Activated CD4-positive, alpha-beta T cell treated with anti-CD3 and anti-CD28 coated beads, Interleukin-2, amount 50 U/mL, for 4 hours (primary cell): Measurements from ENCODE around the gene TPM1.
"Not testable (repeated sequence)": the region's sequence is repeated elsewhere in the genome, so short reads cannot be mapped to it uniquely, and the experiment has no call there.

Experiments used
- DNase-seq, 2 experiments: peaks; one replicate each; pipeline ENCODE4 v3.0.0-alpha.2; 2020

Gene TPM1

DNA sequence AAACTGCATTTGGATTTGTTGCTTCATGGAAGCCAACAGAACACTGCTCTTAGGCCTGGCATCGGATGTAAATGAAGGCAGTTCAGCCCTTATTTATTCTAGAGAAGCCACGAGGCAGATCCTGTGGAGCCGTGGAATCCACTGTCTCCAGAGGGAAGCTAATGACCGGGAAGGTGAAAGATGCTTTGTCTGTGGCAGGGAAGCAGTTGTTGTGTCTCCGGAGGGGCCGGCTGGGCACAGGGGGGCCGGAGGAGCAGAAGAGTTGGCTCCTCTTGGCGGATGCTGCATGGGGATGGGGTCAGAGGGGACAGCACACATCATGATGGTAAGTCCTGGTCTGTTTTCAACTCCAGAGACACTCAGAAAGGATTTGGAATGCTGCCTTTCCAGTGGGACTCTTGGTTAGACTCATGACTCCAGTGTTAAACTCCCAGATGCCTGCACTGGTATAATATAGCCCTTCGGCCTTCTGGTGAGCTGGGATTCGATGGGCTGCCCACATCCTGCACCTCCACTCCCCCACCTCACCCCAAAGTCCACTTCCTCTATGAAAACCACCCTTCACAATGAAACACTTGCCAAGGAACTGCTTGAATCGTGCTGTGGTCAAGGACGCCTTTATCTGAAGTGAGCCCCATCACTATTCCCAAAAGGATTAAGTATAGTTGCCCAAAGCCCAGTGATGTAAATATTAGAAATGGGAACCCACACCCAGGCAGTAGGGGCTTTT, 33.6 kb downstream of the TPM1 start:
- no peak for DNase-seq

DNA sequence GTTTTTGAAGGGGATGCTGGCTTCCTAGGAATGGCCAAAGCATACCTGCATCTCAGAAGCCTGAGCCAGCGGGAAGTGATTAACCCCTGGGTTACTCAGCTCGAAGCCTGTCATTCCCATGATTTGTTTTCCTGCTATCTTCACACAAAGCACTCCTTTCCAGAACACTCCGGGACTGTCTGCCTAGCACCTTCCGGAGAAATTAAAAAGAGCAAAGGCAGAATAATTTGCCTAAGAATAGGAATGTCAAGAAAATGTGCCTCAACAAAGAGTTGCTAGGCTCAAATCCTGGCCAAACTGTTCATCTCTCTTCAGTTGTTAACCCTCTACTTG, 34.1 kb downstream of the TPM1 start:
- no peak for DNase-seq

DNA sequence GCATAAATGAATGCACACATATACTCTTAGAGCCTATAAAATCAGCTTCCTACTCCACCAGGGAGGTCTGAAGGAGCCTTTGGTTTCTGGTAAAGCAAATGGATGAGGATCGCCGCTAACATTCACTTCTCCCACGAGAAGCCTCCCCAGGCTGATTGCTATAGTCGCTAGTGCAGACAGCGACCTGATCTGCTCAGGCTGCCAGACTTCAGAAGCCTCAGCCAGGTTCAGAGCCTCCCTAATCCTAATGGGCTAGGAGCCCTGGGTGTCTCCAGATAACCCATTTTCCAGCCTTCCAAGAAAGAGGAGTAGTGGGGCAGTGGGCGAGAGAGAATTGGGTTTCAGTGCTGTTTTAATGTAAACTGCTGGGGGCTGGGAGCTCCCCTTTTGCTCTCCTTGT, 35.4 kb downstream of the TPM1 start:
- no peak for DNase-seq

DNA sequence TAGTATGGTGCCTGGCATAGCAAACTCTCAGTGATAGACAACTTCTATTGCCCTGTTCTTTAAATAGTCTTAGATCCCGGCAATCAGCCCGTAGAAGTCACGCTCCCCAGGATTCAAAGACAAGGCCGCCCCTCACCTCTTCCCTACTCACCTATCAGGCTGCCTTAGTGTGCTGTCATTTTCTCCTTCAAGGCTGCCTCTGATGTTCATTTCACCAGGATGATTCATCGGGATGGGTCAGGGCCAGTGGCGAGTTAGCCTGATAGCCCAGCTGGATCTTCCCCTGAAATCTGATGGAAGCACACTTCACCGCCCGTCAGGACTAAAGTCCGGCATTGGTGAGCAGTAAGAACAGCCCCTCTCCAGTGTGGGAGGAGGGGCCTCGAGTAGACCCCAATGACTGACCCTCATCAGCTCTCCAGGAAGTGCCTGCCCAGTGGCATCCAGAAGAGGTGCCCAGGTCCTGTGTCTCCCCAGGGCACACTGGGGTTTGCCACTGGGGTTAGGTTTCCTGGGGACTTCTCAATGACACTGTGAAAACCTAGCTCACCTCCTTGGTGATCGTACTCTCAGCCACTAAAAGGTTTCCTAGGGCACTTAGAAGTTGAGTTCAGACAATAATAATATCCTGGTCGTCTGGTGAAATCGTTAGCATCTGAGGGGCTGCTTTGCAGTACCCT, 37.5 kb downstream of the TPM1 start:
- no peak for DNase-seq

DNA sequence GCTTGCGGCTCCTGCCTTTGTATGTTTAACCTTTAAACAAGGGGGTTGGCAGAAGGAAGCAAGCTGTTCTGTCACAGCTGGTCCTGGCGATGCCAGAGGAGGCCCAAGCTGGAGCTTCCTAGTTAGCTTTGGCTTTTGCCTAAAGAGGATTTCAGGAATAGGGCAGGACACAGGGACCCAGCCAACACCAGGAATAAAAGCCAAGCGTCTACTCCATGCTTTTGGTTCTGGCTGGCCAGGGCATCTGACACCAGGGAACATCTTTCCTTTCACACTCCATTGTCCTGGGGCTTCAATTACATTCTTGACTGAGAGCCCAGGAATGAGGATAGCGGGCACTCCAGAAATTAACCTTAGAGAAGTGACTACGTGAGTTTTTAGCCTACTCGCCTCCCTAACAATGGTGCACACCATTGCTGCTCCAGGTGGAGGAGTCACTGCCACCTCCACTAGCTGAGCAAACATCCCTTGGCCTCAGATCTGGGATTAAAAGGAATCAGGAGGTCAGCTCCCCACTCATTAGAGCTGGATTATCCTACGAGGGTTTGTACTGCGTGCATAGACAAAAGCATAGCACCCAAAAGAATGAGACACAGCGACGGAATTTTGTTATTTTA, 38.2 kb downstream of the TPM1 start:
- no peak for DNase-seq

DNA sequence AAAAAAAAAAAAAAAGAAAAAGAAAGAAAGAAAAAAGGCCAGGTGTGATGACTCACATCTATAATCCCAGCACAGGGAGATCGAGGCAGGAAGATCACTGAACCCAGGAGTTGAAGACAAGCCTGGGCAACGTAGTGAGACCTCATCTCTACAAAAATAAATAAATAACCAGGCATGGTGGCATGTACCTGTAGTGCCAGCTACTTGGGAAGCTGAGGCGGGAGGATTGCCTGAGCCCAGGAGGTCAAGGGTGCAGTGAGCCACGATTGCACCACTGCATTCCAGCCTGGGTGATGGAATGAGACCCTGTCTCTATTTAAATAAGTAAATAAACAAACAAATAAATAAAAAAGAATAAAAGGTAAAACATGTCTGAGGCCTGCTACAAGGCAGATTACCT, 39.8 kb downstream of the TPM1 start:
- DNase-seq: no peak

DNA sequence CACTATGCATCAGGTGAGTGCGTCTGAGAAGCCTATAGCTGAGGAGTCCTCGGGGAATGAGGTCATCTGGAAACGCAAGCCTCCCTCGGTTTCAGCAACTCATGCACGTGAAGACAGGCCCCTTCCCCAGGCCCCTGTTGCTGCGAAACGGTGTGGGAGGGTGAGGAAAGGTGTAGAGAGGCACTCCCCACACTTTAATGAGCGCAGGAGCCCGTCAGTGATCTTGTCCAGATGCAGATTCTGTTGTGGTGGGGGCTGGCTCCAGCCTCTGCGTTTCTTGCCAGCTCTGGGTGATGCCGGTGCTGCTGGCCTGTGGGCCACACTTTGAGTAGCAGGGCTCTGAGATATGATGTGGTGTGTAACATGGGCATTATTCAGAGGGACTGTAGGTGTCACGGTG, 40.5 kb downstream of the TPM1 start:
- no peak for DNase-seq

DNA sequence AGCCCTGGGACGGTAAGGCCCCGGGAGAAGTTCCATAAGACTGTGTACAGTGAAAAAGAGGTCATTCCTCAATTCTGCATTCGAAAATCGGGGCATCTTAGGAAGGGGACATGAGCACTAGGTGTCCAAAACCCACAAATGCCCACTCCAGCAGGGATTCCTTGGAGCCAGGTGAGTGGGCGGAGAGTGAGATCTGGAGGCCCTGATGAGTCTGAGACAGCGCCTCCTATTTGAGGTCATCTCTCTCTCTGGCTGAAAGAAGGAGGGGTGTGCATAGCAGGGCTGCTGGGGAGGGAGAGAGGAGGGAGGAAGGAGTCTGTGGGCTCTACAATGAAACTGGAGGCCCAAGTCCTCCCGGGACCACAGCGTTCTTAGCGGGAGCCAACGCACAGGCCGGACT, 41.0 kb downstream of the TPM1 start:
- no peak for DNase-seq

DNA sequence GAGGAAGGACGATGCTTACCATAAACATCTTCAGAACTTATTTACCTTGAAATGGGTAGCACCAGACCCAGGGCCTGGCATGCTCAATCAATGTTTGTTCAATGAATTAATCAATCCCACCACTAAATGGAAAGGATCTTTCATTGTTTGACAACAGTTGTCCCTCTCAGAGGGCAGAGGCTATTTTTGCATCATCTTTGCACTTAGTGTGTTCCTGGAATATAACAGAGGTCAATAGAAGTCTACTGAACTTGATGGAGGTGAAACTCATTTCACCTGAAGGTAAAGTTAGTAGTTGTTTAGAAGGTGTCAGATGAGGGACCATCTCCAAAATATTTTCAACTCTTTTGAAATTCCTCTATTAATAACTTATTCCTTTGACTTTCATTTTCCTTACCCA, 42.3 kb downstream of the TPM1 start:
- DNase-seq: no peak

DNA sequence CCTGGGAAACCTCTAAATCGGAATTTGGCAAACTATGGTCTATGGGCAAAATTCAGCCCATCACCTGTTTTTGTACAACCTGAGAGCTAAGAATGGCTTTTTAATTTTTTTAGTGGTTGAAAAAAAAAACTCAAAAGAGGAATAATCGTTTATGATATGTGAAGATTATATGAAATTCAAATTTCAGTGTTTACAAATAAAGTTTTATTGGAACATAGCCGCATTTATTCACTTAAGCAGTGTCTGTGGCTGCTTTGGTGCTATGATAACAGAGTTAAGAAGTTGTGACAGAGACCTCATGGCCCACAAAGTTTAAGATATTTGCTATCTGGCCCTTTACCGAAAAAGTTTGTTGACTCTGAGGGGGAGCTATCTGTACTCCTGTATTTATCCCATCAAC, 42.7 kb downstream of the TPM1 start:
- DNase-seq: no peak

DNA sequence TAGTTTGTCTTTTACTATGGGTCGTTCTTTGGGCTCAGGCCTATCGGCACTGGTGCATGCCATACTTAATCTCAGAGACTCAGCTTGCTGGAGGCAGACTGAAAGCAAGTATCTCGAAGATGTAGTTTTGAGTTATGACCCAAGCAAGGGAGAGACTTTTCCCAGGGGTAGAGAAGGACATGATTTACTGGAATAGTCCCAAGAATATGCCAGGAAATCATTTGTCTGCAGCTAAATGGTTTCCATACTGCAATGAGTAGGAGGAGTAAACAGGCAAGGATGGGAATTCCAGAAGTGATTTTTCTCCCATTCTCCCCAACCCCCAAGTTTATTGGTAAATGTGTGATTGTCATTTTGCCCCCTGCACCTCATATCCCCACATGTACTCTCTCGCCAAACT, 43.7 kb downstream of the TPM1 start:
- DNase-seq: no peak

DNA sequence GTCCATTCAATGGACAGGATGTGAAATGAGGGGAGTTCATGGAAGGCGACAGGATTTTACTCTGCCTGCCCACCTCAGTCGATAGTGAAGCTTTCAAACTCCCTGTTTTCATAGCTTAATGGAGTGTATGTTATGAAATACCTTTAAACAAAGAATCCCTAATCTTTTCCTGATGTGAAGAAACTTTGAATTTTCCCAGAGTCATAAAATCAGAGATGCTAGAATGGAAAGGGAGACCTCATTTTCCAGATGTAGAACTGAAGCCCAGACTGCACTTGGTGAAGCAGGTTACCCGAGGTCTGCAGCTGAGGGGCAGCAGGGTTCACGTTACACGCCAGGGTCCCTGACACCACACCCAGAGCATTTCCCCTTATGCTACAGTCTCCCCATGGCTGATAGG, 44.4 kb downstream of the TPM1 start:
- DNase-seq: no peak

DNA sequence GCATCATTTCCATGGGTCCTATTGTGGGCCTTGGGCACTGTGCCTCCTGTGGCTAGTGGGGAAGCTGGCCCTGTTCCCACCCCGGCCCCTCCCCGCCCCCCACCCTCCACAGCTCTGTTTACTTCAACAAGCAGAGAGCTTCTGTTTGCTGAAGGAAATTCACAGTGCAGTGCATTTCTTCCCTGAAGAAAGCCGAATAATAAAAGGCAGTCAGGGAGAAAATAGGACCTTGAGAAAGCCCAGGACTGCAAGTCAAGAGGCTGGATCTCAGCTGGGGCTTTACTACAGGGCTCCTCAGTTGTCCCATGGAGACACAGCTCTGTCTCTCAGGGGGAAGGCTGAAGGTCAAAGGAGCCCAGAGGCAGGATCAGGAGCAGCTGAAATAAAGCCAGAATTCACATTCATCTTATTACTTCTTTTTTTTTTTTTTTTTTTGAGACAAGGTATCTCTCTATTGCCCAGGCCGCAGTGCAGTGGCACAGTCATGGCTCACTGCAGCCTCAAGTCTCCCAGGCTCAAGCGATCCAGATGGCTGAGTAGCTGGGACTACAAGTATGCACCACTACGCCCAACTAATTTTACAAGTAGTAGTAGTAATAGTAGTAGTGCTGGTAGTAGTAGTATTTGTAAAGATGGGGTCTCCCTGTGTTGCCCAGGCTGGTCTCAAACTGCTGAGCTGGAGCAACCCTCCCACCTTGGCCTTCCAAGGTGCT, 46.1 kb downstream of the TPM1 start:
- DNase-seq: no peak

DNA sequence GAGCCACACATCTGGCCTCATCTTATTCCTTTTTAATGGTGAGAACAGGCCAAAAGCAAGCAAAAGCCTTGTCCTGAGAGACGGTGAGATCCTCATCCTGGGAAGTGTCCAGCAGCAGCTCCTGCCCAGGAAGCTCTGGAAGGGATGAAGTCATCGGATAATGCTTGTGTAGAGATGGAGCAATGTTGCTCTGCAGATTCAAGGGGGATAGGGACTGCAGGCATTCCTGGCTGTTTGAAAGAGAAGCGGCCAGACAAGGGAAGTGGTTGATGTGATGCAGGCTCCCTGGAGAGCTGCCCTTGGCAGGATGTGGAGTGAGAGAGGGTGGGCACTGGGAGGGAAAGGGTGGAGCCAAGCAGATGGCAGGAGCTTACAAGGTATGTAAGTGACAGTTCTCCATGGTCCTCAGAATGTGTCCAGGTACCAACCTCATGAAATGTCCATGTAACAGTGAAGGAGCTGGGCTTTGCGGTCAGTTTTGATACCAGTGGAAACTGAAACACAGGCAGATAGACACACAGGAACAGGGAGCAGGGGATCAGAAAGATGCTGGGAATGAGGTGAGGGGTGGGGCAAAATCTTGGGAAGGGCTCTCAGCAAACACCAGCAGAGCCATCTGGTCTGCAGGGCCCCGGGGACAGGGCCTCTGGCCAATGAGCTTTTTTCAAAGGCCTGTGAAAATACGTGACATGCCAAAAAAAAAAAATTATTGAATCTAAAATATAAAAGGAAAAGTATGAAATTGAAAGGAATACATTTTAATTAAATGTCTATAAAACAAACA, 46.9 kb downstream of the TPM1 start:
- DNase-seq: no peak

DNA sequence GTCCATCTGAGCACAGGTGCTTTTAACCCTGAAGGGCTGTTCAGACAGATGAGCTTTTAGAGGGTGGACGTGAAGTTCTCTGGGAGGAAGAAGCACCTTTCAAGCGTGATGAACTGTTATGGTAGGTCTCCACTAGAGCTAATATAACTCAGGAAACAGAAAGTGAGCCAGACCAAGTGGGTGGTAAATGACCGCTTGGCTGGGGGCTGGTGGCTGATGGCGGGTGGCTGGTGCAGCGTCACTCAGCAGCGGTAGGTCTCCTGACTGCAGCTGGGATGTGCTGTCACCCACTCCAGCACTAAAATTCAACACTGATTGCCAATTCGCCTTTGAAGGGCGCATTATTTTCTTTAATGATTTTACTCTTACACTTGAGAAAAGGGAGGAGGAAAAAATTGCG, 47.9 kb downstream of the TPM1 start:
- no peak for DNase-seq

DNA sequence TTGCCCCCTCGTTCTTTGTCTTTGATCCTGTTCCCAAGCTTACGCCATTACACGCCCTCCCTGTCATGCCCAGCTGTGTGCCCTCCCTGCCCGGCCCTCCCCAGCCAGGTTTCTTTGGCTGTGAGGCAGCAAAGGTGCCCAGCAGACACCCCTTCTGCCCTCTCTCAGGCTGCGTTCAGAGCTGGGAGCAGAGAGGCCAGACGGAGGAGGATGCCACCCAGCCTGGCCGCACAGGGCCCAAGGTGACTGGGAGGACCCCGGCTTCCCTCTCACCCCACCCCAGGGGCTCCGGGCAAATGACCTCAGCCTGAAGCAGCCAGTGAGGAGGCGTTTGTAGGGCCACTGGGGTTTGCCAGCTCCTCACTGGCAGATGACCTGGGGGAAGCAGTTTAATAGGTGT, 48.3 kb downstream of the TPM1 start:
- no peak for DNase-seq

DNA sequence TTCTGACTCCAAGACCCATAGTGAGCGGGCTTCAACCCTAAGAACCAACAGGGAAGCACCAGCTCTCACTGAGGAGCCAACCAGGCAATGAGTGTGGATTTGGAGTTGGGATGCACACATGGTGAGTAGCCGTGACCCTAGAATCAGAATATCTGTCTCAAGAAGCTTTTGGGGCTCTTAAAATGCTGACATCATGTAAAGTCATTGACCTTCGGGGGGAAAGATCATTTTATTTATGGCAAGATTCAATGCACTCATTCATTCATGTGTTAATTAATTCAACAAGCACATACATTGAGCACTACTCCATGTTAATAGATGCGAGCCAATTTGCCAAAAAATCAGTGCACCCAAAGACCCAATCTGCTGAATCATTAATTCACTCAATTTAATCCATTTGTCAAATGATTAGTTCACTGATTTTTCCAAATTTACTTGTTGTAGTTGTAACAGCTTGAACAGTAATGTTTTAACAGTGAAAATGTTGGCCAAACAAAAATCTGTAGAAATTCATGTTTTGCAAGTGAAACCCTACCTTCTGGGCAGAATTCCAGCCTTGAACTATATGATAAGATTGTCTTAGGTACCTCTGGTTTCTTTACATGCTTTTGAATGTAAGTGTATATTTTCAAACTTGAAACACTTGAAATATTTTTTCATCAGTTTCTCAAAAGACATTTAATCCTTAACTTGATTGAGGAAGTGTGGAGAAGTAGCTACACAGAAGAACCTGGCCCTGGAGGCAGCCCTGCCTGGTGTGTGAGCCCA, 49.3 kb downstream of the TPM1 start:
- DNase-seq: no peak

DNA sequence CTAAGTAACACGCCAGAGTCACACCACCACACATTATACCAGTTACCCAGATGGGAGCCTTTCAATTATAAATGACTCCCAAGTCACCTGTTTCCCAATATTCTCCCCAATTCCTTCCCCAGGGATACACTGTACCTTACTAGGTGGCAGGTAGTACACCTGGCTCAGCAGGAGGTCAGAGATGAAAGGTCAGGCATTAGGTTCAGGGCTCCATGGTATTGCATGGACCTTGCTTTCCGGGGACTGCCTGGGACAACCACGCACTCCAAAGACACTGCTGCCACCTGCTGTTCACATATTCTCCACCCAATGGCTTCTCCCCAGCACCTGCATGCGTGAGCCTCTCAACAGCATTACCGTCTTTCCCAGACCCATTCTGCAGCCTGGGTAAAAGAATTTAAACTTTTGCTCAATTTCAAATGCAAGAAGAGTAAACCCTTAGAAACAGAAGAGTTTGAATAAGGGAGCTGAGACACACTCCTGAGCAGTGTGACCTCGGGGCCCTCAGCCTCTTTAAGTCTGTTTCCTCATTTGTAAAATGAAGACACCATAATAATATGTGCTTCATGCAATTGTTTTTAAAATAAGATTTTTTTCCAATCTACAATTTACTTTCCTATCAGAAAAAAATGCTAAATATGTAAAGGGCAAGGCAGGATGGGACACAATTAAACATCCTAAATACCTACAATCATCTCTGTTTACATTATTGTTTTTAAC, 51.1 kb downstream of the TPM1 start:
- peak; percentile 59 to 68 for DNase-seq

DNA sequence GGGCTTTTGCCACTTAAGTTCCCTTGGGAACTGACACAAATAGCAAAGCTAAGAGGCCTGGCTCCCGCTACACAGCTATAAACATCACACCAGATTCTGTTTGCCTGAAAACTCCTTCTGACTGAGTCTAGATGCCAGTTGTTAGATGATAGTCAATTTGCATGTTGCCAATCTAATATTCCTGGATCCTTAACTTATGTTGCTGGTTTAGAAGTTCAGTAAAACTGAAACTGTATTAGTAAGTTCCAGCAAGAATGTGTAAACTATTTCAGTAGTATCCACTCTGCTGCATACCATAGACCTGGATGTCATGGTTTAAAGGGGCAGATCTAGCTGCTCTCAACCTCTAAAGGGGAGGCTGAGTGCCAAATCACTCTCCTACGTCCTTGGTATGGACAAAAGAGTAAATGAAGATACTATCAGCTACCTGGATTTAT, 52.0 kb downstream of the TPM1 start:
- no peak for DNase-seq

DNA sequence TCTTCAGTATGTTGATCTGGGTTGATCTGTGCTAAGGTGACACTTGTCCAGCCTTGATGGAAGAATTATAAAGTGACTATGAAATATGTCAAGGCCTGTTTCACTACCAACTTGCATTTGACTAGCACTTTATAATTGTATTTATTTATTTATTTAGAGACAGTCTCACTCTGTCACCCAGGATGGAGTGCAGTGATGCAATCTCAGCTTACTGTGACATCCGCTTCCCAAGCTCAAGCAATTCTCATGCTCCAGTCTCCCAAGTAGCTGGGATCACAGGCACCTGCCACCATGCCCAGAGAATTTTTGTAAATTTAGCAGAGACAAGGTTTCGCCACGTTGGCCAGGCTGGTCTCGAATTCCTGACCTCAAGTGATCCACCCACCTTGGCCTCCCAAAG, 53.6 kb downstream of the TPM1 start:
- no peak for DNase-seq

DNA sequence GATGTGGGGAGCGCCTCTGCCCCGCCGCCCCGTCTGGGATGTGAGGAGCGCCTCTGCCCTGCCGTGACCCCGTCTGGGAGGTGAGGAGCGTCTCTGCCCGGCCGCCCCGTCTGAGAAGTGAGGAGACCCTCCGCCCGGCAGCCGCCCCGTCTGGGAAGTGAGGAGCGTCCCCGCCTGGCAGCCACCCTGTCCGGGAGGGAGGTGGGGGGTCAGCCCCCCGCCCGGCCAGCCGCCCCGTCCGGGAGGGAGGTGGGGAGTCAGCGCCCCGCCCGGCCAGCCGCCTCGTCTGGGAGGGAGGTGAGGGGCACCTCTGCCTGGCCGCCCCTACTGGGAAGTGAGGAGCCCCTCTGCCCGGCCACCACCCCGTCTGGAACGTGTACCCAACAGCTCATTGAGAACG, 56.4 kb downstream of the TPM1 start:
- not testable (repeated sequence) for DNase-seq

DNA sequence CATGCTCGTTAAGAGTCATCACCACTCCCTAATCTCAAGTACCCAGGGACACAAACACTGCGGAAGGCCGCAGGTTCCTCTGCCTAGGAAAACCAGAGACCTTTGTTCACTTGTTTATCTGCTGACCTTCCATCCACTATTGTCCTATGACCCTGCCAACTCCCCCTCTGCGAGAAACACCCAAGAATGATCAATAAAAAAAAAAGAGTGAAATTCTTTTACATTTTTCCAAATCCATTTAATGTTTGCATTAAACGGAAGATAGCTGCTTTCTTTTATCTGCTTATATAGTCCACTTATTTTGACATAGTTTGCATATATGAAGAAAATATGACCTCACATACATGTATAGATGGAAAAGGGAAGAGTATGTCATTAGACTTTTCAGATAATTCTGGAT, 57.0 kb downstream of the TPM1 start:
- DNase-seq: not testable (repeated sequence)
